ENCODE data around the gene RBMS1. TPM values are rescaled to one million over a fixed set of nuclear protein-coding genes. Genes with fewer than 3 reads are reported as not detected.
"Not testable (repeated sequence)": the region's sequence is repeated elsewhere in the genome, so short reads cannot be mapped to it uniquely, and the experiment has no call there.

The RBMS1 gene
- polyA plus RNA-seq, 3 donors, result 129 to 146 (median 130) TPM

- DNase-seq (ENCODE audit: low read depth in 3 of 3, low spot score in 2 of 3), result no peak
These were observed 124.3 kb downstream of the RBMS1 start for GRCh38 chr2:160368988-160369930.

GRCh38 chr2:160367887-160368286 lies 125.7 kb downstream of the RBMS1 start:
- DNase-seq (ENCODE audit: low read depth in 3 of 3, low spot score in 2 of 3), result no peak

GRCh38 chr2:160367139-160367538 lies 126.5 kb downstream of the RBMS1 start:
- DNase-seq (ENCODE audit: low read depth in 3 of 3, low spot score in 2 of 3), result not testable (repeated sequence)

- no peak for DNase-seq (ENCODE audit: low read depth in 3 of 3, low spot score in 2 of 3)
These were observed 127.1 kb downstream of the RBMS1 start for GRCh38 chr2:160366474-160366873.

GRCh38 chr2:160365716-160366367 lies 127.8 kb downstream of the RBMS1 start:
- DNase-seq (ENCODE audit: low read depth in 3 of 3, low spot score in 2 of 3), result no peak

GRCh38 chr2:160364364-160364763 lies 129.2 kb downstream of the RBMS1 start:
- DNase-seq (ENCODE audit: low read depth in 3 of 3, low spot score in 2 of 3), result no peak

- DNase-seq (ENCODE audit: low read depth in 3 of 3, low spot score in 2 of 3), result no peak
These were observed 129.6 kb downstream of the RBMS1 start for GRCh38 chr2:160363961-160364360.

- DNase-seq (ENCODE audit: low read depth in 3 of 3, low spot score in 2 of 3), result no peak
These were observed 130.6 kb downstream of the RBMS1 start for GRCh38 chr2:160363055-160363454.

GRCh38 chr2:160362541-160362940 lies 131.1 kb downstream of the RBMS1 start:
- DNase-seq (ENCODE audit: low read depth in 3 of 3, low spot score in 2 of 3), result no peak

GRCh38 chr2:160362018-160362417 lies 131.6 kb downstream of the RBMS1 start:
- DNase-seq (ENCODE audit: low read depth in 3 of 3, low spot score in 2 of 3), result no peak

GRCh38 chr2:160360089-160360757 lies 133.4 kb downstream of the RBMS1 start:
- no peak for DNase-seq (ENCODE audit: low read depth in 3 of 3, low spot score in 2 of 3)

GRCh38 chr2:160358046-160358445 lies 135.6 kb downstream of the RBMS1 start:
- no peak for DNase-seq (ENCODE audit: low read depth in 3 of 3, low spot score in 2 of 3)

GRCh38 chr2:160356485-160356884 lies 137.1 kb downstream of the RBMS1 start:
- DNase-seq (ENCODE audit: low read depth in 3 of 3, low spot score in 2 of 3), result no peak

- no peak for DNase-seq (ENCODE audit: low read depth in 3 of 3, low spot score in 2 of 3)
These were observed 138.5 kb downstream of the RBMS1 start for GRCh38 chr2:160355080-160355479.

GRCh38 chr2:160354677-160355076 lies 138.9 kb downstream of the RBMS1 start:
- DNase-seq (ENCODE audit: low read depth in 3 of 3, low spot score in 2 of 3), result no peak

- DNase-seq (ENCODE audit: low read depth in 3 of 3, low spot score in 2 of 3), result no peak
These were observed 139.8 kb downstream of the RBMS1 start for GRCh38 chr2:160353813-160354212.

GRCh38 chr2:160353166-160353565 lies 140.4 kb downstream of the RBMS1 start:
- DNase-seq (ENCODE audit: low read depth in 3 of 3, low spot score in 2 of 3), result no peak

GRCh38 chr2:160352500-160352899 lies 141.1 kb downstream of the RBMS1 start:
- DNase-seq (ENCODE audit: low read depth in 3 of 3, low spot score in 2 of 3), result no peak

- no peak for DNase-seq (ENCODE audit: low read depth in 3 of 3, low spot score in 2 of 3)
These were observed 141.7 kb downstream of the RBMS1 start for GRCh38 chr2:160351956-160352355.

GRCh38 chr2:160349306-160349705 lies 144.3 kb downstream of the RBMS1 start:
- no peak for DNase-seq (ENCODE audit: low read depth in 3 of 3, low spot score in 2 of 3)

GRCh38 chr2:160347269-160347863 lies 146.2 kb downstream of the RBMS1 start:
- no peak for DNase-seq (ENCODE audit: low read depth in 3 of 3, low spot score in 2 of 3)
